ENCODE data around the gene SPANXC. TPM values are rescaled to one million over a fixed set of nuclear protein-coding genes. Genes with fewer than 3 reads are reported as not detected.
"Not testable (repeated sequence)": the region's sequence is repeated elsewhere in the genome, so short reads cannot be mapped to it uniquely, and the experiment has no call there.

The SPANXC gene
- total RNA-seq, result not detected in 2 replicates

DNA sequence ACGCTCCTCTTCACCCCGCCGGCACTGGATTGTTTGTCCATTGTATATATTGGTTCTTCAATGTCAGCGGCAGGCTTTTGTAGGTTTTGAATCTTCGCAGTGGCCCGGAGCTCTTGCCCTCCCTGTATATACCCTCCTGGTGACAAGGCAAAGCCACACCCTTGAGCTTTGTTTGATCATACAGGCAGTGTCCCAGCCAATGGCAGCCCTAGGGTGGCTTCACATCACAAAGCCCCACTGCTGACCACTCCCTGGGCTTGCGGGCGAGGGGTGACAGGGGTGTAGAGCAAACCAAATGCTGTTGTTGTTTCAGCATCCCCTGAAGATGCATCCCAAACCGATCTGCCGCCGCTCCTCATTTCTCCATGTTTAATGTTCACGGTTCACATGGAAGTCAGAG, at the start of gene SPANXC:
Gene SPANXC (minus strand): TSS at position 101 of the 400 bp plus-strand sequence. CDS start 60 bp downstream, at position 41.
- not testable (repeated sequence) for DNase-seq (ENCODE audit: low read depth in 2 of 2)

GRCh38 chrX:141279476-141279875, 37.2 kb upstream of the SPANXC start:
- no peak for DNase-seq (ENCODE audit: low read depth in 2 of 2)

DNA sequence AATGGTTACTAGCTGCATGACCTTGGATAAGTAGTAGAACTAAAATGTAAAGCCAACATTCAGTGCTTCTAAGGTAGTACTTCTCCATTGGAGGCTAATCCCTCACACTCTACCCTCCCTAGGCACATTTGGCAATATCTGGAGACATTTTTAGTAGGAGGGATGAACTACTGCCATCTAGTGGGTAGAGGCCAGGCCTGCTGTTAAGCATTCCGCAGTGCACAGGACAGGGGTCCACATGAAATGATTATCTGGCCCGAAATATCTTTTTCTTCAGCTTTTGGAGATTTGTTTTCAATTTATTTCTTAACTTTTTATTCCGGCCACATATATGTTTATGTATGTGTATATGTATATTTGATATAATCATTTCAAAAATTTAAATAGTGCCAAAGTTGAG, 36.0 kb upstream of the SPANXC start:
- peak; percentile 0 to 14 for DNase-seq (ENCODE audit: low read depth in 2 of 2)

DNA sequence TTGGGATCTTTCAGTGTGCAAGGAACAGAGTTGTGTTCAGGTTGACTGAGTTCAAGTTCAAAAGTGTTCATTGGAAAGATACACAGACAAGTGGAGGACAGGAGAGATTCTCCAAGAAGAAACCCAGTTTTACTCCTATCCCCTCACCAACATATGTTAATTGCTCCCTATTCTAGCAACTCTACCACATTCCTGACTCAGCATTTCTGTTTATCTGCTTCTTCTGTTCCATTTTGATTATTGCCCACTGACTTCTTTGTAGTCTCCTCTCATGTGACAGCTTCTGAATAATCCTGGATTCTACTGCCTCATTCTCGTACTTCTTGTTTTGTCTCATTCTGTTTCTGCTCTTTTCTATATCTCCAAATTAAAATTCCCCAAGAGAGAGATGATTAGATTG, 15.8 kb upstream of the SPANXC start:
- no peak for DNase-seq (ENCODE audit: low read depth in 2 of 2)

DNA sequence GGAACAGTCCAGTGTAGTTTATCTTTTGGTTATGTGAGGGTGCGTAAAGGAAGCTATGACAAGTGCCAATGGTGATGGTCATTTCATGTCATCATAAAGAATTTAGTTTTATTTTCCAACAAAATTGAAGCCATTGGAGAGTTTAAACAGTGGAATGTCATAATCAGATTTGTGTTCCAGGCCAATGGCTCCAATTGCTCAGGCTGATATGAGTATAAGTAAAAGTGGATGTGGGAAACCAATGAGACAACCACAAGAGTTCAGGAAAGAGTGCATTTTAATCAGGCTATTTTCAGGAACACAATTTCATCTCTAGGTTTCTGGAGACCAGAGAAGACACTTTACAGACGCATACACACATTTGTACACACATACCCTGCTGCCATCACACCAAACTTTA, 20.7 kb downstream of the SPANXC start:
- no peak for DNase-seq (ENCODE audit: low read depth in 2 of 2)

DNA sequence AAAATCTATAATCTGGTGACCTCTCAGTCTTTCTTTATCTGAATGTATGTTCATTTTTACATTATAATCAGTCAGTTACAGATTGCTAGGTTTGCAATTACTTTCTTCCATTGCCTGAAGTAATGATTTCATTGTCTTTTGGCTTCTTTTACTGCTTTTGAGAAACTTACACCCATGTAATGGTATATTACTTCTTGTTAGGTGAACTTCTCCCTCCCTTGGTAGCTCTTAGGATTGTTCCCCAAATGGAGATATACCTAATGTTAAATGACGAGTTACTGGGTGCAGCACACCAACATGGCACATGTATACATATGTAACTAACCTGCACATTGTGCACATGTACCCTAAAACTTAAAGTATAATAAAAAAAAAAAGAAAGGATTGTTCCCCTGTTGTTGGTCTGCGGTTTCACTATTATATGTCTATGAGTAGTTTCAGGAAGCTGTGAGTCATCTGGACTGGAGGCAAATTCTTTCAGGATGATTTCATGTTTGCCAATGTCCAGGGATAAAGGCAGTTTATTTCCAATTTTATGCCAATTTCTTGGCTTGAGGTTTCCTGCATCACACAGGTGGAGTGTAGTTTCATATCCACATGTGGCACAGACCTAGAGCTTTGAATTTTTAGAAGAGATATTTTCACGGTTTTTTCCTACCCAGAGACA, 21.8 kb downstream of the SPANXC start:
- peak; percentile 29 to 55 for DNase-seq (ENCODE audit: low read depth in 2 of 2)

DNA sequence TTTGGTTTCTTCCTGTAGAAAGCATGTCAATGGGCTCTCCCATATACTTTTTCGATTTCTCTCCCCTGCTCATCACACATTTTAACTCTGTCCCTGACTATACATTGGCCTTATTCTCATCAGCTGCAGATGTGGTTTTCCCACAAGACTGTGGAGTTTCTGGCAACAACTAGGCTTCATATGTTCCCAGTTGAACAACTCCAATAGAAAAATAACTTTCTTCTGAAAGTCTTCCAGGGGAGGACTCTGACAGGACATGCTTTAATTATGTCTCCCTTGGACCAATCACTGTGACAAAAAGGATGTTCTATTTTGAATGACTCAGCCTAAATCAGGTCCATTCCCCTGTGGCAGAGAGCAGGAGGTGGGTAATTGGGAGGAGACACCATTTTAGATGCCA, 28.1 kb downstream of the SPANXC start:
- DNase-seq (ENCODE audit: low read depth in 2 of 2), result no peak

- no peak for DNase-seq (ENCODE audit: low read depth in 2 of 2)
Observed at GRCh38 chrX:141201962-141202361, 40.4 kb downstream of the SPANXC start.

Other genes starting within 250 kb of the SPANXC start
- not detected in 2 replicates for gene SPANXB1, start 239.9 kb downstream of the SPANXC start, total RNA-seq
- 4.9 and 6.2 TPM in 2 replicates for gene LDOC1, start 65.4 kb downstream of the SPANXC start, total RNA-seq

All from dermis microvascular lymphatic vessel endothelial cell (primary cell).